GM12878 (cell line): ENCODE measurements around the gene GRM1. TPM values are rescaled to one million over a fixed set of nuclear protein-coding genes. Genes with fewer than 3 reads are reported as not detected.

Experiments
- ATAC-seq: fragments of 200-7000 bp; cut with Tn5 transposase; 3 replicates; pipeline ENCODE4 v1.9.1; 2020; ENCODE audit warnings: mild to moderate bottlenecking, moderate library complexity
- BruUV-seq: library from RNA; stranded (reverse); fragments of 400-500 nt; replicated peaks from 2 replicates; lab custom pipeline; 2021; lab: Mats Ljungman, UMichigan
- CTCF ChIA-PET: fragments of 300-600 bp; sonication (Branson Sonifier 250); formaldehyde crosslinking; extraction: SDS; loops from one replicate; lab custom pipeline; 2021; ENCODE audit warnings: inconsistent platforms; lab: Yijun Ruan, JAX
- POLR2A ChIA-PET: fragments of 350-600 bp; formaldehyde crosslinking; extraction: SDS; loops from one replicate; lab custom pipeline; 2021; ENCODE audit warnings: inconsistent platforms; lab: Charles Lee
- RAD21 ChIA-PET: fragments of 300-600 bp; sonication (Branson Sonifier 250); formaldehyde crosslinking; loops from one replicate; lab custom pipeline; 2023; ENCODE audit warnings: antibody characterized with exemption; ENCODE audit not compliant: unreplicated experiment; lab: Charles Lee
- SMC1A ChIA-PET: fragments of 300-600 bp; sonication (Branson Sonifier 250); formaldehyde crosslinking; loops from one replicate; lab custom pipeline; 2023; ENCODE audit not compliant: unreplicated experiment, uncharacterized antibody; lab: Charles Lee
- DNase-seq: peaks from one replicate; pipeline ENCODE4 v3.0.0-alpha.2; 2011; ENCODE audit warnings: low read depth, low spot score
- FAIRE-seq: peaks from 3 replicates; lab custom pipeline; 2011; peaks lifted over from hg19 to GRCh38; lab: Jason Lieb, UNC
- H2AFZ ChIP-seq: 2 replicates; pipeline ENCODE4 v1.6.0; 2011; ENCODE audit warnings: low read depth, low read length, control low read depth; ENCODE audit not compliant: control insufficient read depth
- H3K27ac ChIP-seq: 2 replicates; pipeline ENCODE4 v1.5.1; 2011; ENCODE audit warnings: control low read depth; ENCODE audit not compliant: control insufficient read depth, insufficient read depth
- H3K27me3 ChIP-seq, 2 experiments: replicated peaks in 1 of 2; 2 replicates each; pipeline versions ENCODE4 v1.6.0 to v1.6.1; 2011; ENCODE audit warnings: low read length in 1 of 2; ENCODE audit not compliant: control insufficient read depth in 2 of 2, insufficient read depth in 2 of 2
- H3K36me3 ChIP-seq, 2 experiments: 2 replicates each; pipeline ENCODE4 v1.5.1; 2011; ENCODE audit warnings: low read length in 1 of 2; ENCODE audit not compliant: control insufficient read depth in 2 of 2, insufficient read depth in 2 of 2
- H3K4me1 ChIP-seq: 2 replicates; pipeline ENCODE4 v1.6.1; 2011; ENCODE audit warnings: mild to moderate bottlenecking, low read length, moderate library complexity, mixed read lengths; ENCODE audit not compliant: control insufficient read depth, insufficient read depth
- H3K4me2 ChIP-seq: 2 replicates; pipeline ENCODE4 v1.6.0; 2011; ENCODE audit warnings: control low read depth; ENCODE audit not compliant: control insufficient read depth, insufficient read depth
- H3K4me3 ChIP-seq: fragments of 200-600 bp; sonication (generic); 2 replicates; pipeline ENCODE4 v1.5.1; 2016
- H3K79me2 ChIP-seq: 2 replicates; pipeline ENCODE4 v1.6.0; 2011; ENCODE audit warnings: low read length; ENCODE audit not compliant: control insufficient read depth, insufficient read depth
- H3K9ac ChIP-seq: 2 replicates; pipeline ENCODE4 v1.8.0; 2011; ENCODE audit warnings: low read length, control low read depth, mixed read lengths; ENCODE audit not compliant: control insufficient read depth, insufficient read depth
- H3K9me3 ChIP-seq: replicated peaks from 3 replicates; pipeline ENCODE4 v1.5.1; 2011; ENCODE audit warnings: mild to moderate bottlenecking, low read length; ENCODE audit not compliant: control insufficient read depth, insufficient read depth
- H4K20me1 ChIP-seq: 2 replicates; pipeline ENCODE4 v1.6.0; 2011; ENCODE audit not compliant: control insufficient read depth, insufficient read depth
- ASH2L ChIP-seq: fragments of 300-600, 200-600 bp; sonication (generic); IDR thresholded peaks from 2 replicates; pipeline ENCODE4 v1.6.1; 2017; ENCODE audit warnings: low read depth, mild to moderate bottlenecking, borderline replicate concordance
- CUX1 ChIP-seq: IDR thresholded peaks from 2 replicates; pipeline ENCODE4 v1.6.1; 2012; ENCODE audit warnings: improper control_type of control experiment, low read depth, low read length; ENCODE audit not compliant: insufficient replicate concordance
- EED ChIP-seq: sonication (generic); IDR thresholded peaks from 2 replicates; pipeline ENCODE4 v1.6.1; 2016; ENCODE audit warnings: antibody characterized with exemption, low read depth
- EGR1 ChIP-seq, 2 experiments: IDR thresholded peaks; 1 replicate in 1 of 2; 2 replicates in 1 of 2; pipeline ENCODE4 v1.6.1; 2011 to 2012; ENCODE audit warnings: low read depth in 2 of 2, low read length in 2 of 2, borderline replicate concordance in 1 of 2, mild to moderate bottlenecking in 1 of 2, moderate library complexity in 1 of 2
- FOXK2 ChIP-seq: fragments of 450-650 bp; IDR thresholded peaks from 2 replicates; pipeline ENCODE4 v1.6.1; 2017; ENCODE audit warnings: mild to moderate bottlenecking, moderate library complexity
- NR2C2 ChIP-seq: IDR thresholded peaks from 2 replicates; pipeline ENCODE4 v1.6.1; 2011; ENCODE audit warnings: borderline replicate concordance, low read depth; ENCODE audit not compliant: control insufficient read depth, insufficient read length
- POLR2AphosphoS5 ChIP-seq: IDR thresholded peaks from 2 replicates; pipeline ENCODE4 v1.6.1; 2011; ENCODE audit warnings: mild to moderate bottlenecking, low read length, inconsistent platforms
- RAD21 ChIP-seq: IDR thresholded peaks from 2 replicates; pipeline ENCODE4 v1.6.1; 2011; ENCODE audit warnings: mild to moderate bottlenecking, low read depth, low read length, moderate library complexity; ENCODE audit not compliant: insufficient read depth
- SKIL ChIP-seq: fragments of 450-650 bp; IDR thresholded peaks from 2 replicates; pipeline ENCODE4 v1.6.1; 2017; ENCODE audit warnings: mild to moderate bottlenecking, low read depth, inconsistent platforms; ENCODE audit not compliant: poor library complexity, severe bottlenecking
- USF1 ChIP-seq: IDR thresholded peaks from 2 replicates; pipeline ENCODE4 v1.6.1; 2011; ENCODE audit warnings: borderline replicate concordance, low read depth, mild to moderate bottlenecking, moderate library complexity, mixed read lengths, low read length; ENCODE audit not compliant: insufficient read depth; ENCODE audit errors: extremely low read length
- ZBTB40 ChIP-seq: fragments of 450-650 bp; IDR thresholded peaks from 2 replicates; pipeline ENCODE4 v1.6.1; 2016; ENCODE audit warnings: mild to moderate bottlenecking, moderate library complexity, borderline replicate concordance
- whole genome bisulfite sequencing: methylation state at CpG from one replicate; pipeline ENCODE4 v1.1.6; 2016; ENCODE audit warnings: low lambda C conversion rate; ENCODE audit not compliant: insufficient replicate concordance, insufficient coverage; ENCODE audit errors: missing lambda C conversion rate; 5-methylcytosine and 5-hydroxymethylcytosine counted together
- in situ Hi-C: fragments of 300-500 bp; cut with MboI; formaldehyde crosslinking; loops from 9 replicates; pipeline ENCODE4 v1.14.3; 2018; ENCODE audit warnings: mixed read lengths
- intact Hi-C: fragments of 100-400 bp; cut with micrococcal nuclease; formaldehyde crosslinking; loops from one replicate; pipeline ENCODE4 v1.14.2; 2022; ENCODE audit not compliant: unreplicated experiment
- polyA plus RNA-seq, 11 experiments: library from polyadenylated mRNA; depleted of rRNA in 4 of 11; unstranded in 6 of 11; stranded (reverse) in 5 of 11; fragments of >200 nt; fragmentation: Nextera tagmentation in 4 of 11; fragmentation: Illumina TruSeq in 1 of 11; extraction: Ambion mirVana in 4 of 11; extraction: Trizol in 1 of 11; gene quantifications; 1 replicate in 1 of 11; 2 replicates in 10 of 11; pipeline versions ENCODE4 v1.2.1 to v1.2.3, GENCODE V29; 2011 to 2016; ENCODE audit warnings: inconsistent platforms in 2 of 11, missing spikeins in 2 of 11, low read depth in 1 of 11
- total RNA-seq, 4 experiments: library from RNA; depleted of rRNA in 3 of 4; stranded (reverse); fragments of >200 nt in 3 of 4; fragmentation: Illumina TruSeq in 1 of 4; extraction: Trizol in 1 of 4; gene quantifications; 2 replicates each; pipeline versions ENCODE4 v1.2.1 to v1.2.3, GENCODE V29; 2013 to 2021

The GRM1 gene
- total and polyA plus RNA-seq, 10 of the 15 experiments (the other 5 are each of a cell fraction or from before 2014, with no cell fraction given): 0.04 TPM; not detected in 9

GRCh38 chr6:146194434-146194833, 165.6 kb downstream of the GRM1 start:
- RAD21 ChIA-PET: no interaction called here
- intact Hi-C loops (no loop called here), in situ Hi-C loops (no loop called here)
- DNase-seq: no peak
- H3K9me3 ChIP-seq: no peaks in the 10 kb centered on the region
- H3K36me3 ChIP-seq: no peaks in the 10 kb centered on the region
- H3K4me3 ChIP-seq: no peak overlapping the region
- WGBS: 7% methylated on average over 4 of the region's 4 CpGs
- no peak for ATAC-seq
- no peaks in the 10 kb centered on the region for H3K79me2 ChIP-seq
- CTCF ChIA-PET: interaction anchor here (1.3 kb wide), 1 partner anchor 264 kb away, joined by 3 read pairs; no protein-coding TSS in a partner anchor
- no peak overlapping the region for H3K4me2 ChIP-seq
- no peaks in the 10 kb centered on the region for H3K27me3 ChIP-seq
- H3K9ac ChIP-seq: no peak overlapping the region
- SMC1A ChIA-PET: no interaction called here
- H2AFZ ChIP-seq: no peak overlapping the region
- H3K27ac ChIP-seq: no peak overlapping the region
- BruUV-seq: no TSS peak
- no peaks in the 10 kb centered on the region for H3K4me1 ChIP-seq
- FAIRE-seq: no peak
- POLR2A ChIA-PET: no interaction called here
- no peaks in the 10 kb centered on the region for H4K20me1 ChIP-seq
- no peak for TF ChIP-seq CUX1
- no peak for TF ChIP-seq EGR1 (IDR thresholded peaks at IDR 0.05; ENCODE audit: borderline replicate concordance in 1 of 2, low read depth in 2 of 2, low read length in 2 of 2)
- TF ChIP-seq SKIL: no peak
- no peak for TF ChIP-seq EED
- TF ChIP-seq ASH2L: no peak
- TF ChIP-seq FOXK2: no peak
- TF ChIP-seq NR2C2: no peak
- no peak for TF ChIP-seq ZBTB40
- no peak for TF ChIP-seq USF1
- TF ChIP-seq RAD21: no peak
- TF ChIP-seq POLR2AphosphoS5: no peak
